ENCODE measurements around the gene PAPPA2. TPM values are rescaled to one million over a fixed set of nuclear protein-coding genes. Genes with fewer than 3 reads are reported as not detected.

PAPPA2 gene
- total and polyA plus RNA-seq, 3 experiments from 2014 or later, result 0.29 to 0.55 TPM; not detected in 1

DNA sequence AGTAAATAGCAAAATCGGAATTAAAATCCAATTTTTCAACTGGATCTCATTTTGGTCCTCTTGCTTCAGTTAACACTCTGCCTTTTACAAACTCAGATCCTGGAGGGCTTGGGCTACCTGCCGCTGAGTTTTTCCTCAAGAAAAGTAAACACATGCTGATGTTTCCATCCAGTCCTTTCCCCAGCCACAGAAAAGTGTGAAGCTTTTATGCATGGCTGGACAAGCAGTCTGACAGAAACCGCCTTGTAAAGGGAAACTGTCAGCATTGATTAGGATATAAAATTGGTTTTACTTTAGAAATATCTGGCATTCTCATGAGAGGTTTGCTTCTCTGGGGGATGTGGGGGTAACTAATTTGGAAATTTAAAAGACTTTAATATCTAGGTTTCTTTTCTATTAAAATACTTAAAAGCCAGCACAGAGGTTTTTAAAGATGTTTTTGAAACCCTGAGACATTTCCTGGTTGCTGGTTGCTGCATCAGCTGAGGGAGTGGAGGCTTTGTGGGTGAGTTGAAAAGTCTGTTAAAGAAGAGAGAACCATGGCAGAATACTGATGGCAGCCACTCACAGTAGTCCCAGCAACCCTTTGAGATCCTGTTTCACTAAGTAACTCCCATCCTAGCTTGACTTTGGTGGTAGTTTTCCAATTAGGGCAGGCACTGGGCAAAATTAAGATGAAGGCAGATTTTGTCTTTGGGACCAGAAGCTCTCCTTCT lies 238.3 kb downstream of the PAPPA2 start:
- H3K9me3 ChIP-seq (ENCODE audit: low read length), result no peaks in the 10 kb centered on the region
- H3K27me3 ChIP-seq (ENCODE audit: insufficient read depth, low read length, poor library complexity, severe bottlenecking), result no peaks in the 10 kb centered on the region
- Mint-ChIP-seq H3K4me3 (no peak overlapping the region), H3K27ac (no peak overlapping the region), H3K9me3 (peaks cover 0 to 7% (median 1%) of the 10 kb centered on the region in 5 donors), H3K4me1 (no peaks in the 10 kb centered on the region), H3K36me3 (no peaks in the 10 kb centered on the region), H3K27me3 (peaks cover 0 to 2% of the 10 kb centered on the region in 2 donors)
- H3K4me3 ChIP-seq (ENCODE audit: low read length), result no peak overlapping the region
- ChIA-PET CTCF (no interaction called here), POLR2A (no interaction called here)
- H3K4me1 ChIP-seq (ENCODE audit: insufficient read depth, low read length), result no peaks in the 10 kb centered on the region
- DNase-seq, result no peak
- no peak overlapping the region for H3K27ac ChIP-seq (ENCODE audit: low read depth, low read length)
- H3K36me3 ChIP-seq (ENCODE audit: insufficient read depth, low read length), result no peaks in the 10 kb centered on the region

DNA sequence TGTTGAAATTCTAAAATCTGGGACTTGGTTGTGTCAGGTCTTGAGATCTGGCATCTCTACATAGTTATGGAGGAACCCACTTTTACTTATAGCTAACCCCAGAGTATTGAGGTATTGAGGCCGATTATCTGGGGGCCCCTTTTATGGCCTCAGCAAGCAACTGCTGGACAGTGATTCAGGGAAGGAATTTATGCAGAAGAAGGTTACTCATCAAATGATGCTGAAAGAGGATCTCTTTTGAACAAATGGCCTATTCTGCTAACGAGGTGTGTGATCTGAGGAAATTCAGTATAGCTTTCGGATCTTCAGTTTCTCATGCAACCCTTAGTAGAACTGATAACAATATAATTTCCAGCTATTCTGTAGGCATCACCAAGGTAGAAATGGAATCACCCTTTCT lies 239.9 kb downstream of the PAPPA2 start:
- Histone ChIP-seq H3K9me3 (ENCODE audit: low read length) (no peaks in the 10 kb centered on the region), H3K27me3 (ENCODE audit: insufficient read depth, low read length, poor library complexity, severe bottlenecking) (no peaks in the 10 kb centered on the region), H3K27ac (ENCODE audit: low read depth, low read length) (no peak overlapping the region), H3K36me3 (ENCODE audit: insufficient read depth, low read length) (no peaks in the 10 kb centered on the region), H3K4me1 (ENCODE audit: insufficient read depth, low read length) (no peaks in the 10 kb centered on the region), H3K4me3 (ENCODE audit: low read length) (no peak overlapping the region)
- Mint-ChIP-seq H3K4me1 (no peaks in the 10 kb centered on the region), H3K9me3 (peaks cover 0 to 7% (median 1%) of the 10 kb centered on the region in 5 donors), H3K27me3 (peaks cover 0 to 2% of the 10 kb centered on the region in 2 donors), H3K36me3 (no peaks in the 10 kb centered on the region), H3K27ac (no peak overlapping the region), H3K4me3 (no peak overlapping the region)
- CTCF ChIA-PET, result no interaction called here
- POLR2A ChIA-PET, result no interaction called here
- no peak for DNase-seq

DNA sequence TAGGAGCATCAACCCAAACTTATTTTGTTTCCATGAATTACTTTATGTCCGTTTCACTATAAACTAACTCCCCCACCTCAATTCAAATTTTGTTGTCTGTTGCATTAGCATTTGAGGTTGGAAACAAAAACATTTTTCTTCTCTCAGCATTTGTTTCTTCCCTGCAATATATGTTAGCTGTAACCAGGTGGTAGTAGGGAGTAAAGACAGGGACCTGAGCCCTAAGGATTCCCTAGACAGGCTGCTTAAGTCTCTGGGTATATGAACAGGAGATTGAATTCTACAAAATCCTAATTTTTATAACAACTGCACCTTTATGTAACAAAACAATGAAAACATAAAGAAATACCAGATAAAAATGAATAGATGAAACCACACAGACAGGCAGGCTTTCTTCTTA lies 242.6 kb downstream of the PAPPA2 start:
- no peak overlapping the region for H3K4me3 Mint-ChIP-seq
- H3K4me1 Mint-ChIP-seq, result no peaks in the 10 kb centered on the region
- Histone ChIP-seq H3K36me3 (ENCODE audit: insufficient read depth, low read length) (no peaks in the 10 kb centered on the region), H3K4me1 (ENCODE audit: insufficient read depth, low read length) (no peaks in the 10 kb centered on the region), H3K27me3 (ENCODE audit: insufficient read depth, low read length, poor library complexity, severe bottlenecking) (no peaks in the 10 kb centered on the region), H3K27ac (ENCODE audit: low read depth, low read length) (no peak overlapping the region), H3K9me3 (ENCODE audit: low read length) (no peaks in the 10 kb centered on the region), H3K4me3 (ENCODE audit: low read length) (no peak overlapping the region)
- POLR2A ChIA-PET, result no interaction called here
- CTCF ChIA-PET, result no interaction called here
- no peak for DNase-seq
- no peaks in the 10 kb centered on the region for H3K27me3 Mint-ChIP-seq
- no peaks in the 10 kb centered on the region for H3K36me3 Mint-ChIP-seq
- peaks cover 0 to 7% (median 1%) of the 10 kb centered on the region in 5 donors for H3K9me3 Mint-ChIP-seq
- H3K27ac Mint-ChIP-seq, result no peak overlapping the region

DNA sequence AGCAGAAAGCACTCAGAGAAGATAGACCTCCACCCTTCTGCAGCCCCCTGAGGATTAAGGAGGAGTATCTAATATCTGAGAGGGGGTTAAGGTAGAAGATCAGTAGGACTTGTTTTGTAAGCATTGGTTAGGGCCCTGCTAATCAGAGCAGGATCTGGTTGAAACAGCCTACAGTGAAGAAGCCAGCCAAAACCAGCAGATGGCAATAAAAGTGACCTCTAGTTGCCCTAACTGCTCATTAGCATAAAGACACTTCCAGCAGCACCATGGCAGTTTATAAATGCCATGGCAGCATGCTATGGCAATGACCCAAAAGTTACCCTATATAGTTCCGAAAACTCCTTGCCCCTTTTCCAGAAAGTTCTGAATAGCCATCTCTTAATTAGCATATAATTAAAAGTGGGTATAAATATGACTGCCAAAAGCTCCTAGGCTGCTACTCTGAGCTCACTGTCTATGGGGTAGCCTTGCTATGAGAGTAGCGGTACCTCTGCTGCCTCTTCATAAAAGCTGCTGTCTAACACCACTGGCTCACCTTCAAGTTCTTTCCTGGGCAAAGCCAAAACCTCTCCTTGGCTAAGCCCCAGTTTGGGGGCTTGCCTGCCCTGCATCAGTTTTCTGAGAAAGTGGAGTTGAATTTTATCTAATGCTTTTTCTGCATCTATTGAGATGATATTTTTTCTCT lies 254.2 kb downstream of the PAPPA2 start:
- no peak overlapping the region for H3K27ac Mint-ChIP-seq
- peaks cover 0 to 7% (median 0%) of the 10 kb centered on the region in 5 donors for H3K9me3 Mint-ChIP-seq
- H3K27me3 Mint-ChIP-seq, result peaks cover 0 to 3% of the 10 kb centered on the region in 2 donors
- ChIA-PET CTCF (no interaction called here), POLR2A (no interaction called here)
- DNase-seq, result no peak
- no peak overlapping the region for H3K27ac ChIP-seq (ENCODE audit: low read depth, low read length)
- no peaks in the 10 kb centered on the region for H3K36me3 Mint-ChIP-seq
- no peak overlapping the region for H3K4me3 Mint-ChIP-seq
- H3K4me1 ChIP-seq (ENCODE audit: insufficient read depth, low read length), result no peaks in the 10 kb centered on the region
- no peaks in the 10 kb centered on the region for H3K36me3 ChIP-seq (ENCODE audit: insufficient read depth, low read length)
- H3K4me3 ChIP-seq (ENCODE audit: low read length), result no peak overlapping the region
- H3K27me3 ChIP-seq (ENCODE audit: insufficient read depth, low read length, poor library complexity, severe bottlenecking), result no peaks in the 10 kb centered on the region
- no peaks in the 10 kb centered on the region for H3K9me3 ChIP-seq (ENCODE audit: low read length)
- no peaks in the 10 kb centered on the region for H3K4me1 Mint-ChIP-seq

DNA sequence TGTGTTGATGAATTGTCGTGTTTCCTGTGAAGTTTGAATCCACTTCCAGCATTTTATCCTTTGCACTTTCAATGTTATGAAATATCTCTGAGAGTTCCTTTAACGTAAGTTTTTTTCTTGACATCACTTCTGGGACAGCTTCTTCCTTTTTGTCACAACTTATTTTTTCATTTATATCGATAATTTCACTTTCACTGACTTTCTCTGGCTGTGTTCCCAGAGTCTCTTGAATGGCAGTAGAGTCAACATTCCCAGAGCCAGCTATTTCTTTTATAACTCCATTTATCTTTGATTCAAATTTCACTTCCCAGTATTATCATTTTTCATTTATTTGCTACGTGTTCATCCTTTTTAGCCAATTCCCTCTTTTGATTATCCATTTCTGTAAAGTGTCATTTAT lies 256.5 kb downstream of the PAPPA2 start:
- Histone ChIP-seq H3K9me3 (ENCODE audit: low read length) (no peaks in the 10 kb centered on the region), H3K4me3 (ENCODE audit: low read length) (no peak overlapping the region), H3K27me3 (ENCODE audit: insufficient read depth, low read length, poor library complexity, severe bottlenecking) (no peaks in the 10 kb centered on the region), H3K36me3 (ENCODE audit: insufficient read depth, low read length) (no peaks in the 10 kb centered on the region), H3K27ac (ENCODE audit: low read depth, low read length) (no peak overlapping the region), H3K4me1 (ENCODE audit: insufficient read depth, low read length) (no peaks in the 10 kb centered on the region)
- Mint-ChIP-seq H3K9me3 (peaks cover 0 to 7% (median 0%) of the 10 kb centered on the region in 5 donors), H3K36me3 (no peaks in the 10 kb centered on the region), H3K27ac (no peak overlapping the region), H3K4me3 (no peak overlapping the region), H3K27me3 (peaks cover 0 to 3% of the 10 kb centered on the region in 2 donors), H3K4me1 (no peaks in the 10 kb centered on the region)
- POLR2A ChIA-PET, result no interaction called here
- DNase-seq, result no peak
- CTCF ChIA-PET, result no interaction called here

DNA sequence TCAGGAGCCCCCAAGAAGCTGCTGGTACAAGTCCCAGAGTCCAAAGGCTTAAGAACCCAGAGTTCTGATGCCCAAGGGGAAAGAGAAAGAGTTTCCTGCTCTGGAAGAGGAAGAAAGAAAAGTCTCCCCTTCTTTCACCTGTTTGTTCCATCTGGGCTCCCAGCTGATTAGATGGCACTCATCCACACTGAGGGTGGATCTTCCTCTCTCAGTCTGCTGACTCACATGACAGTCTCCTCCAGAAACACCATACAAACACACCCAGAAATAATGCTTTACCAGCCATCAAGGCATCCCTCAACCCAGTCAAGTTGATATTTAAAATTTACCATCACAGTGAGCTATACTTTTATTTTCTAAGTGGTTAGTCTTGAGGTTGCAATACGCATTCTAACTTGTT lies 257.9 kb downstream of the PAPPA2 start:
- POLR2A ChIA-PET, result no interaction called here
- no peak overlapping the region for H3K4me3 ChIP-seq (ENCODE audit: low read length)
- H3K9me3 Mint-ChIP-seq, result peaks cover 0 to 3% (median 2%) of the 10 kb centered on the region in 5 donors

DNA sequence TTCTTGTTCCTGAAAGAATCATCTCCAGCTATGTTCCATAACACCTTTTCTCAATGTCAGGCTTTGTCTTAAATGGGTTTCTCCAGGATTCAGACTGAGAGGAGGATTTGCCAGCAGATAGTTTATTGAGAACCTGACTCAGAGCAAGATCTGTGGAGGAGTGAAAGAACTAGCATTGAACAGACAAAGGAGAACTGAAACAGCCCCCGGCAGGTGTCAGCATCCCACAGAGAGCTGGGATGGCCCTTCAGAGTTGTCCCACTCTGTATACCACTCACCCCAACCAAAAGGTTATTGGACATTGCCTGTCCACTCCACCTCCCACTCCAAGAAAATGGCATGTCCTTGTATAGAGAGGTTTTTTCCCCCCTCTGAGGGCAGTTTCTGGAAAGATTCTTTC lies 270.7 kb downstream of the PAPPA2 start:
- Histone ChIP-seq H3K36me3 (ENCODE audit: insufficient read depth, low read length) (no peaks in the 10 kb centered on the region), H3K27me3 (ENCODE audit: insufficient read depth, low read length, poor library complexity, severe bottlenecking) (no peaks in the 10 kb centered on the region), H3K4me1 (ENCODE audit: insufficient read depth, low read length) (no peaks in the 10 kb centered on the region), H3K27ac (ENCODE audit: low read depth, low read length) (no peak overlapping the region), H3K9me3 (ENCODE audit: low read length) (no peaks in the 10 kb centered on the region), H3K4me3 (ENCODE audit: low read length) (no peak overlapping the region)
- no peaks in the 10 kb centered on the region for H3K4me1 Mint-ChIP-seq
- ChIA-PET POLR2A (no interaction called here), CTCF (no interaction called here)
- peaks cover 0 to 2% (median 0%) of the 10 kb centered on the region in 5 donors for H3K9me3 Mint-ChIP-seq
- no peak overlapping the region for H3K4me3 Mint-ChIP-seq
- H3K27me3 Mint-ChIP-seq, result no peaks in the 10 kb centered on the region
- H3K36me3 Mint-ChIP-seq, result no peaks in the 10 kb centered on the region
- H3K27ac Mint-ChIP-seq, result no peak overlapping the region
- DNase-seq, result no peak

More for the DNA sequence above, 257.9 kb downstream of the PAPPA2 start:
- Mint-ChIP-seq H3K4me1 (no peaks in the 10 kb centered on the region), H3K27me3 (peaks cover 0 to 3% of the 10 kb centered on the region in 2 donors), H3K36me3 (no peaks in the 10 kb centered on the region), H3K27ac (no peak overlapping the region), H3K4me3 (no peak overlapping the region)
- H3K27ac ChIP-seq (ENCODE audit: low read depth, low read length), result no peak overlapping the region
- H3K27me3 ChIP-seq (ENCODE audit: insufficient read depth, low read length, poor library complexity, severe bottlenecking), result no peaks in the 10 kb centered on the region
- no peak for DNase-seq
- no peaks in the 10 kb centered on the region for H3K9me3 ChIP-seq (ENCODE audit: low read length)
- H3K4me1 ChIP-seq (ENCODE audit: insufficient read depth, low read length), result no peaks in the 10 kb centered on the region
- CTCF ChIA-PET, result no interaction called here
- H3K36me3 ChIP-seq (ENCODE audit: insufficient read depth, low read length), result no peaks in the 10 kb centered on the region

DNA sequence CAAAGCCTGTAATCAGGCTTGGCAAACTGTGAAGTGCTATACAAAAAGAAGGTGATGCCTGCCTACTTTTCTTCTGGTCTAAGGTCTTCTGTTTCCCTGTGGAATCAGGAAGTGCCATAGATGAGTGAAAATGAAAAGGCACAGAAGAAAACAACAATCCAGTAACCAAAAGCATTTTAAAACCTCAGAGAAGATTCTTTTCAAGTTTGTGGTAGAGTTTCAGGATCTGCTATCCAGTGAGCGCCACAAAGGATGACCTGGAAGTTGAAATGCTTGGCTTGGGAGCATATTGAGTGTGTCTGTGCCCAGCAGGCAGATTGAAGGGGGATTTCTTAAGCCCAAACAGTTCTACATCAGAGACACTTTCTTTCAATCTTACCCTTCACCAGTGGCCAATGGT lies 272.2 kb downstream of the PAPPA2 start:
- no peaks in the 10 kb centered on the region for H3K27me3 ChIP-seq (ENCODE audit: insufficient read depth, low read length, poor library complexity, severe bottlenecking)
- H3K36me3 ChIP-seq (ENCODE audit: insufficient read depth, low read length), result no peaks in the 10 kb centered on the region
- Mint-ChIP-seq H3K27me3 (no peaks in the 10 kb centered on the region), H3K36me3 (no peaks in the 10 kb centered on the region), H3K27ac (no peak overlapping the region), H3K4me3 (no peak overlapping the region), H3K4me1 (no peaks in the 10 kb centered on the region), H3K9me3 (peaks cover 0 to 2% (median 0%) of the 10 kb centered on the region in 5 donors)
- no peak overlapping the region for H3K4me3 ChIP-seq (ENCODE audit: low read length)
- no peak for DNase-seq
- no peaks in the 10 kb centered on the region for H3K4me1 ChIP-seq (ENCODE audit: insufficient read depth, low read length)
- POLR2A ChIA-PET, result no interaction called here
- CTCF ChIA-PET, result no interaction called here
- H3K9me3 ChIP-seq (ENCODE audit: low read length), result no peaks in the 10 kb centered on the region
- H3K27ac ChIP-seq (ENCODE audit: low read depth, low read length), result no peak overlapping the region

Measured in CD8-positive, alpha-beta memory T cell (primary cell).